Pancreas (tissue), 10 donors: ENCODE measurements around the gene DUSP3. TPM values are rescaled to one million over a fixed set of nuclear protein-coding genes. Genes with fewer than 3 reads are reported as not detected.
A peak's percentile ranks its signal among the peaks of the same experiment; 100 is the strongest.

Source experiments
- ATAC-seq, 4 donors: fragments of 200-7000 bp; cut with Tn5 transposase; one replicate each; pipeline versions ENCODE4 v1.8.0 to v1.9.1; 2020; ENCODE audit warnings: mild to moderate bottlenecking in 4 of 4, moderate library complexity in 4 of 4
- DNase-seq, 6 donors: peaks; one replicate each; pipeline ENCODE4 v3.0.0-alpha.2; 2020
- FAIRE-seq: peaks from 2 replicates; lab custom pipeline; 2012; peaks lifted over from hg19 to GRCh38; lab: Jason Lieb, UNC
- H3K27ac ChIP-seq, 4 donors: fragments of 200-600 bp; sonication (generic); 1 replicate in 3 of 4; 2 replicates in 1 of 4; pipeline versions ENCODE4 v1.5.0 to v1.8.0; 2020
- H3K27me3 ChIP-seq, 4 donors: fragments of 200-600 bp; one replicate each; pipeline ENCODE4 v1.8.0; 2021
- H3K36me3 ChIP-seq, 3 donors: fragments of 200-600 bp; sonication (generic) in 1 of 3; one replicate each; pipeline versions ENCODE4 v1.5.0 to v1.8.0; 2020 to 2021
- H3K4me1 ChIP-seq, 3 donors: fragments of 200-600 bp; one replicate each; pipeline ENCODE4 v1.8.0; 2021
- H3K4me3 ChIP-seq, 4 donors: fragments of 200-600 bp; sonication (generic) in 2 of 4; one replicate each; pipeline versions ENCODE4 v1.5.0 to v1.8.0; 2020 to 2021
- H3K9me3 ChIP-seq, 4 donors: fragments of 200-600 bp; one replicate each; pipeline ENCODE4 v1.8.0; 2021
- WGBS, 2 donors: extraction: QIAGEN DNeasy Blood & Tissue Kit; methylation state at CpG; one replicate each; pipeline ENCODE4 v1.1.7; 2013; 5-methylcytosine and 5-hydroxymethylcytosine counted together
- intact Hi-C, 3 donors: fragments of 100-400 bp; cut with DNase I; formaldehyde crosslinking; loops; one replicate each; pipeline versions ENCODE4 v1.11.1 to v1.14.2; 2022
- polyA plus RNA-seq, 2 donors: library from polyadenylated mRNA; stranded (reverse); fragments of 200-250 nt; gene quantifications; one replicate each; pipeline ENCODE4 v1.2.3, GENCODE V29; 2013
- total RNA-seq, 6 donors: library from RNA; stranded (reverse); fragmentation: NEBNext Ultra II Directional in 4 of 6; extraction: Animal tissue kit (Norgen Biotek cat#: 25700) in 4 of 6; gene quantifications; one replicate each; pipeline versions ENCODE4 v1.2.1 to v1.2.4, GENCODE V29; 2021 to 2023
- TF ChIP-seq, protein P1 (sequence below), 4 donors: fragments of 200-600 bp; sonication (generic) in 3 of 4; IDR thresholded peaks; one replicate each; pipeline versions ENCODE4 v1.5.0 to v1.8.0; 2021; ENCODE audit warnings: antibody characterized with exemption in 4 of 4
- donor health status: healthy with polysubstance abuse.
- donor health status: DM: no; HTN: no; CAD: no; lungs with moderate emphysema.
- donor health status: DM: no; HTN: no; CAD: no.
- donor health status: control.
- donor health status: control.
- donor health status: Bipolar disorder and iron deficiency.
- donor health status: DM: yes; HTN: yes; CAD: no.
- donor health status: DM: no; HTN: no; CAD: no.
- donor health status: DM: no; HTN: no; CAD: no.
- donor health status: DM: yes; HTN: yes; CAD: no.

Gene DUSP3
- total and polyA plus RNA-seq, 8 donors, result 29.4 to 52.3 (median 40.7) TPM

DNA sequence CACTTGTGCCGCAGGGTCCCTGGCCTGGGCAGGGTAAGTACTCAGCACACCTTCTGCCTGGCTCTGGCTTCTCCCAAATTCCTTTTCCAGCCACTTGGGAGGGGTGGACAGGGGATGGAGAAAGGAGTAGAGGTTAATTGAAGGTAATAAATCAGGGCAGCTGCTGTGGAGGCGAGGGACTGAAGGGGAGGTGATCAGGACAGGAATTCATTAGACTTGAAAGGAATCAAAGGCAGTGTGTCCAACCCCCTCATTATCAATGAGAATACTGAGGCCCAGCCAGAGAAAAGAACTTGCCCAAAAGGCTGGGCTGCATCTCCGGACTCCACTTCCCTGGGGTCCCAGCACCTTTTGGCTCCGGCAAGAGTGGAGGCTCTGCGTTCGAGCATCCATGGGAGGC is 22.6 kb downstream of the DUSP3 start:
- no peak for ATAC-seq
- no peaks in the 10 kb centered on the region for H3K4me1 ChIP-seq
- no peaks in the 10 kb centered on the region for H3K36me3 ChIP-seq
- TF ChIP-seq, protein P1, sequence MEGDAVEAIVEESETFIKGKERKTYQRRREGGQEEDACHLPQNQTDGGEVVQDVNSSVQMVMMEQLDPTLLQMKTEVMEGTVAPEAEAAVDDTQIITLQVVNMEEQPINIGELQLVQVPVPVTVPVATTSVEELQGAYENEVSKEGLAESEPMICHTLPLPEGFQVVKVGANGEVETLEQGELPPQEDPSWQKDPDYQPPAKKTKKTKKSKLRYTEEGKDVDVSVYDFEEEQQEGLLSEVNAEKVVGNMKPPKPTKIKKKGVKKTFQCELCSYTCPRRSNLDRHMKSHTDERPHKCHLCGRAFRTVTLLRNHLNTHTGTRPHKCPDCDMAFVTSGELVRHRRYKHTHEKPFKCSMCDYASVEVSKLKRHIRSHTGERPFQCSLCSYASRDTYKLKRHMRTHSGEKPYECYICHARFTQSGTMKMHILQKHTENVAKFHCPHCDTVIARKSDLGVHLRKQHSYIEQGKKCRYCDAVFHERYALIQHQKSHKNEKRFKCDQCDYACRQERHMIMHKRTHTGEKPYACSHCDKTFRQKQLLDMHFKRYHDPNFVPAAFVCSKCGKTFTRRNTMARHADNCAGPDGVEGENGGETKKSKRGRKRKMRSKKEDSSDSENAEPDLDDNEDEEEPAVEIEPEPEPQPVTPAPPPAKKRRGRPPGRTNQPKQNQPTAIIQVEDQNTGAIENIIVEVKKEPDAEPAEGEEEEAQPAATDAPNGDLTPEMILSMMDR (IDR thresholded peaks at IDR 0.05), result no peak
- H3K4me3 ChIP-seq, result no peak overlapping the region
- peaks cover 0 to 7% (median 0%) of the 10 kb centered on the region in 4 donors for H3K27me3 ChIP-seq
- intact Hi-C loops, result loop anchor here in 2 of 3 donors (5.0 to 10.0 kb wide), 2 partner anchors 59 to 191 kb away; no protein-coding TSS in a partner anchor
- 70 to 81% methylated on average over 6 of the region's 6 CpGs for WGBS, 2 donors
- no peak for DNase-seq
- no peak for FAIRE-seq
- H3K27ac ChIP-seq, result no peak overlapping the region
- H3K9me3 ChIP-seq, result no peaks in the 10 kb centered on the region

DNA sequence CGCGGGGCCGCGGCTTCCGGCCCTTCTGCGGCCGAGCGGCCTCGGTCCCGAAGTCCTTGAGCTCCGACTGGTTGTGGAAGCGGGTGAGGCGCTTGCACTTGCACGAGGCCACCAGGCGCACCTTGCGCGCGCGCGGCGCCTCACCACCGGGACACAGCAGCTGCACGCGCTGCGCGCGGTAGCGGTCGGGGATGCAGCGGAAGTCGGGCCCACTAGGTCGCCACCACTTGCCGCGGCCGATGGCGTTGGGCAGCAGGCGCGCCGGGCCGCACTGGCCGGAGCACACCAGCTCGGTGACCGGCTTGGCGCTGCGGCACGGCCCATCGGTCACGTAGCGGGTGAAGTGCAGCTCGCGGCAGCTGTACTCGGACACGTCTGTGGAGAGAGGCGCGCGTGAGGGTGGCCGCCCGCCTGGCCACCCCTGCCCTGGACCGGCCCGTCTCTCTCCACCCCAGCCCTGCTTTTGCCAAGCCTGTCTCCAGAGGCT is 23.3 kb downstream of the DUSP3 start:
- Histone ChIP-seq H3K27ac (no peak overlapping the region), H3K36me3 (no peaks in the 10 kb centered on the region), H3K9me3 (no peaks in the 10 kb centered on the region), H3K4me3 (peak overlapping the region in 1 of 4 donors; percentile 7), H3K4me1 (no peaks in the 10 kb centered on the region), H3K27me3 (peaks cover 0 to 7% (median 0%) of the 10 kb centered on the region in 4 donors)
- DNase-seq (peak in 2 of 6 donors; percentile 63 to 68), ATAC-seq (peak in 3 of 4 donors; percentile 10 to 72 (median 60)), FAIRE-seq (no peak)
- intact Hi-C loops, result loop anchor here in 2 of 3 donors (5.0 to 10.0 kb wide), 2 partner anchors 58 to 191 kb away; no protein-coding TSS in a partner anchor
- WGBS, 2 donors, result 10 to 13% methylated on average over 51 to 60 of the region's 60 CpGs
- TF ChIP-seq, protein P1 (IDR thresholded peaks at IDR 0.05), result no peak

DNA sequence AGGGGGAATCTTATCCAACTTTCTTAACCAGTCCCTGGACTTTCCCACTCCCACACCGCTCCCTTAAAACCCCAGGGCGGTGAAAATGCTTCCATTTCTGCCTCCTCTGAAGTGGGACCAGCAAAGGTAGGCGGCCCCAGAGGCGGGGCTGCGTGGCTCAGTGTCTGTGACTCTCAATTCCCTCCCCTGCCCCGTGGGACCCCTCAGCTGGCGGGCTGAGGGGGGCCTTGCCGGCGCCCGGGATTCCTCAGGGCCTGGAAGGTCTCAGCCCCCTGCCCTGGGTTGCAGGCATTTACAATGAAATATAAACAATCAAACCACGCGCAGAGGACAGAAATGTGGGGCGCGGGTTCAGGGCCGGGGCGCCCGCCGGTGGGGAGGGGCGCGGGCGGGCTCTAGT is 23.8 kb downstream of the DUSP3 start:
- H3K4me3 ChIP-seq, result peak overlapping the region in 1 of 4 donors; percentile 7

DNA sequence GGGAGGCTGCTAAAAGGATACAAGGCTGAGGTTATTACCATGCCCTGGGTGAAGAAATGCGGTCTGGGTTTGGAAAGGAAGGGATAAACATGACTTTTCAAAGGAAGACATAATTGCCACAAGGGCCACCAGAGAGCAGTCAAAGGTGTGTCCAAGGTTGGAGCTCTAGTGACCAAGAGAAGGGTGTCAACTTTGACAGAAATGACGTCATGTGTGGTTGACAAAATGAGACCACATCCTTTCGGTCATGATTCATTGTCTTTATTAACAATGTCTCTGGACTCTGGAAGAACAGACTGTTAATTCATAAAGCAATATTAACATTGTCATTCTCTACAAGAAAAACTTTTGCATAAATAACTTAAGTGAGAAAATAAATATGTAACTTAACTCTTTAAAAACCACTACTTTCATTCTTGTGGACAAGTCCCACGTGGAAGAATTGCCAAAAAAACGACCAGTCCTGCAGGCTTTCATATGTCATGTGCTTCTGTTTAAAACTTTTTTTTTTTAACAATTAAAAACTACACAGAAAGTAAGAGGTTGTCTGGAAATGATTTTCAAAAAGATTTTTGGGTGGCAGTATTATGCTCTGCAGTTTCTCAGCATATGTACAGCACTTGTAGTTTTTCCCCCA is 25.2 kb downstream of the DUSP3 start:
- Histone ChIP-seq H3K4me3 (no peak overlapping the region), H3K4me1 (no peaks in the 10 kb centered on the region), H3K36me3 (no peaks in the 10 kb centered on the region), H3K27ac (no peak overlapping the region), H3K27me3 (peaks cover 0 to 7% (median 0%) of the 10 kb centered on the region in 4 donors), H3K9me3 (no peaks in the 10 kb centered on the region)
- TF ChIP-seq, protein P1 (IDR thresholded peaks at IDR 0.05), result no peak
- DNase-seq, result no peak
- intact Hi-C loops, result loop anchor here in 1 of 3 donors (10.0 kb wide), 1 partner anchor 189 kb away; no protein-coding TSS in a partner anchor
- FAIRE-seq, result no peak
- WGBS, 2 donors, result 66 to 72% methylated on average over 5 of the region's 5 CpGs
- no peak for ATAC-seq

More for the DNA sequence above, 23.8 kb downstream of the DUSP3 start:
- no peak for DNase-seq
- Histone ChIP-seq H3K36me3 (no peaks in the 10 kb centered on the region), H3K27ac (no peak overlapping the region), H3K4me1 (no peaks in the 10 kb centered on the region), H3K27me3 (peaks cover 0 to 7% (median 0%) of the 10 kb centered on the region in 4 donors), H3K9me3 (no peaks in the 10 kb centered on the region)
- intact Hi-C loops, result loop anchor here in 2 of 3 donors (5.0 to 10.0 kb wide), 2 partner anchors 58 to 190 kb away; no protein-coding TSS in a partner anchor
- FAIRE-seq, result no peak
- ATAC-seq, result no peak
- TF ChIP-seq, protein P1 (IDR thresholded peaks at IDR 0.05), result no peak
- 26 to 28% methylated on average over 21 of the region's 21 CpGs for WGBS, 2 donors
